AG04450 (cell line): Measurements from ENCODE around the gene KATNAL2. TPM values are rescaled to one million over a fixed set of nuclear protein-coding genes. Genes with fewer than 3 reads are reported as not detected.
A peak's percentile ranks its signal among the peaks of the same experiment; 100 is the strongest.

ENCODE experiments used
- CTCF ChIA-PET: fragments of 300-600, 350-600 bp; formaldehyde crosslinking; extraction: SDS; loops from one replicate; lab custom pipeline; 2022; ENCODE audit warnings: antibody characterized with exemption, inconsistent platforms; lab: Charles Lee
- POLR2A ChIA-PET: fragments of 350-600 bp; formaldehyde crosslinking; extraction: SDS; loops from one replicate; lab custom pipeline; 2021; ENCODE audit warnings: antibody characterized with exemption, inconsistent platforms; lab: Yijun Ruan, JAX
- DNase-seq: peaks from one replicate; pipeline ENCODE4 v3.0.0-alpha.2; 2011; ENCODE audit warnings: low read depth, low spot score
- H3K27ac ChIP-seq: one replicate; pipeline ENCODE4 v1.5.1; 2012; ENCODE audit warnings: low read depth, low read length, control low read depth
- H3K27me3 ChIP-seq: one replicate; pipeline ENCODE4 v1.6.0; 2012; ENCODE audit warnings: low read length; ENCODE audit not compliant: control insufficient read depth, insufficient read depth
- H3K4me3 ChIP-seq: 2 replicates; pipeline ENCODE4 v1.5.1; 2011; ENCODE audit warnings: mild to moderate bottlenecking, low read depth, low read length, control low read depth
- H3K9me3 ChIP-seq: 2 replicates; pipeline ENCODE4 v1.5.1; 2012; ENCODE audit warnings: low read length; ENCODE audit not compliant: control insufficient read depth, insufficient read depth
- CTCF ChIP-seq: IDR thresholded peaks from 2 replicates; pipeline ENCODE4 v1.5.1; 2011; ENCODE audit warnings: low read depth, low read length, control low read depth, inconsistent platforms
- polyA plus RNA-seq: library from polyadenylated mRNA; depleted of rRNA; stranded (reverse); fragments of >200 nt; gene quantifications from 2 replicates; pipeline ENCODE4 v1.2.3, GENCODE V29; 2011

KATNAL2 gene
- polyA plus RNA-seq, 1 experiment = 1.9 TPM

GRCh38 chr18:46915800-46916550 is 1.4 kb upstream of the KATNAL2 start:
- no peak overlapping the region for H3K27ac ChIP-seq
- TF ChIP-seq CTCF = no peak
- no peak for DNase-seq
- CTCF ChIA-PET = no interaction called here
- no peaks in the 10 kb centered on the region for H3K9me3 ChIP-seq
- no peaks in the 10 kb centered on the region for H3K27me3 ChIP-seq
- POLR2A ChIA-PET = interaction anchor here (0.7 kb wide), 1 partner anchor 139 kb away, joined by 8 read pairs; no protein-coding TSS in a partner anchor
- H3K4me3 ChIP-seq = peak overlapping the region; percentile 83

DNA sequence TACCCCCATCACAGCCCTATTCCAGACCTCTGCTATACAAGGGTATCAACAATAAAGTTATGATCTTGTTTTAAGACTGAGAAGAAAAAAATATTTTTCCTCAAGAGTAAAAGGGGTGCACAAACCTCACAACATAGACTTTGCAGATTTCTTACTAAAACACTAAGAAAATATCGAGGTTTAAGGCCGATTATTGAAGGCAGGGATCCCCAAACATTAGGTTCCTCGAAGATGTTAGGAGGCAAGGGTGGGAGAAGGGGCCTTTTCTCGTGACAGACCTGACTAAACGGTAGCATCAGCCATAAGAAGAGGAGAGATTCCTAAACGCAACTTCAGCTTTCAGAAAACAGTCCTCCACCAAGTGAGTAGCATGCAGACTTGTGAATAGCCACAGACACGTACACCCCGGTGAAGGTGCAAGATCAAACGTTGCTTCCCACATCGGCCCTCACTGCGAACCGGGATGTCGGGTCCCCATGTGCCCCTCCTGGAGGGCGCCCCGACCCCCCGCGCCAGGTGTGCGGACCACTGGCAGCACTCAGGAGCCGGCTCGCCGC is 773 bp upstream of the KATNAL2 start:
- CTCF ChIA-PET = interaction anchor here (1.6 kb wide), 1 partner anchor 743 kb away, joined by 5 read pairs; a partner anchor contains a TSS
- Histone ChIP-seq H3K27ac (no peak overlapping the region), H3K27me3 (no peaks in the 10 kb centered on the region), H3K4me3 (peak overlapping the region; percentile 83), H3K9me3 (no peaks in the 10 kb centered on the region)
- POLR2A ChIA-PET = interaction anchor here (1.6 kb wide), 1 partner anchor 23 kb away, joined by 12 read pairs; no protein-coding TSS in a partner anchor
- TF ChIP-seq CTCF = no peak
- no peak for DNase-seq

DNA sequence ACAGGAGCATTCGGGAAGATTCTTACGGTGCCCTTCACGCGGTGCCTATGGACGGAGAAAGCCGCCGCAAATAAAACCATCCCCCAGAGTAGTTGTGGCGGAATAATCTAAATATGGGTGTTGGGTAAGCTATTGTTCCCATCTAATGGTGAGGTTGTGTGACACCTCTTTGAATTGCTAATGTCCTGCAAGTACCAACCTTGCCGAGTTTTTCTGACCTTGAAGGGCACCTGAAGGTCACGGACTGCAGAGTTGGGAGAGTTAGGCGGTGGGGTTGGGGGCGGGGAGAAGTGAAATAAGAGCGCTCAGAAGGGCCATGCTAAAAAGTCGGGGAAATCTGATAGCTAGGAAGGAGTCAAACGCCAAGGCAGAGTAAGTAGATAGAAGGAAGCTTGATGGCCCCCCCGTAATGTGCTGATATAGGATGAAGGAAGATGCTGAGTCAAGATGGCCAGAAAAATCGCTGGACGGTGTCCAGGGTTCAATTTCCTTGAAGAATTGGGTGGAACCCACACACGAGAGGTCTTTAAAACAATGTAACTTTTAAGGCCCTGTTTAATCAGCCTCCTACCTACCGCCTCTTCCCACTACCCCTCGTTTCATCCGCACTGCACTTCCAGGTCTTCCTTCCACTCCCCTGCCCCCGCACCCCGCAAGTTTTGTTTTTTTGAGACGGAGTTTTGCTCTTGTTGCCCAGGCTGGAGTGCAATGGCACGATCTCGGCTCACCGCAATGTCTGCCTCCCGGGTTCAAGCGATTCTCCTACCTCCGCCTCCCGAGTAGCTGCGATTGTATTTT is 600 bp downstream of the KATNAL2 start:
- no peaks in the 10 kb centered on the region for H3K9me3 ChIP-seq
- no peak for TF ChIP-seq CTCF
- peak overlapping the region; percentile 83 for H3K4me3 ChIP-seq
- POLR2A ChIA-PET = interaction anchor here (0.6 to 1.6 kb wide), 2 partner anchors 22 to 233 kb away, joined by 3 to 12 read pairs; partner anchors contain the start of gene HDHD2
- H3K27me3 ChIP-seq = no peaks in the 10 kb centered on the region
- no peak for DNase-seq
- H3K27ac ChIP-seq = peak overlapping the region; percentile 47
- CTCF ChIA-PET = interaction anchor here (1.6 kb wide), 1 partner anchor 744 kb away, joined by 5 read pairs; a partner anchor contains a TSS

GRCh38 chr18:46920067-46920466 is 2.7 kb downstream of the KATNAL2 start:
- Histone ChIP-seq H3K4me3 (no peak overlapping the region), H3K27ac (no peak overlapping the region), H3K27me3 (no peaks in the 10 kb centered on the region), H3K9me3 (no peaks in the 10 kb centered on the region)
- CTCF ChIA-PET = no interaction called here
- no peak for TF ChIP-seq CTCF
- no peak for DNase-seq
- POLR2A ChIA-PET = no interaction called here
